22Rv1 (cell line): ENCODE measurements around the gene MOB2.

ENCODE experiments used
- ZFX ChIP-seq: fragments of 450-650 bp; IDR thresholded peaks from 2 replicates; pipeline ENCODE4 v1.6.1; 2017; ENCODE audit warnings: antibody characterized with exemption, borderline replicate concordance
- TF ChIP-seq, protein P1 (sequence below): fragments of 450-650 bp; IDR thresholded peaks from 2 replicates; pipeline ENCODE4 v1.5.1; 2017; ENCODE audit warnings: mild to moderate bottlenecking

DNA sequence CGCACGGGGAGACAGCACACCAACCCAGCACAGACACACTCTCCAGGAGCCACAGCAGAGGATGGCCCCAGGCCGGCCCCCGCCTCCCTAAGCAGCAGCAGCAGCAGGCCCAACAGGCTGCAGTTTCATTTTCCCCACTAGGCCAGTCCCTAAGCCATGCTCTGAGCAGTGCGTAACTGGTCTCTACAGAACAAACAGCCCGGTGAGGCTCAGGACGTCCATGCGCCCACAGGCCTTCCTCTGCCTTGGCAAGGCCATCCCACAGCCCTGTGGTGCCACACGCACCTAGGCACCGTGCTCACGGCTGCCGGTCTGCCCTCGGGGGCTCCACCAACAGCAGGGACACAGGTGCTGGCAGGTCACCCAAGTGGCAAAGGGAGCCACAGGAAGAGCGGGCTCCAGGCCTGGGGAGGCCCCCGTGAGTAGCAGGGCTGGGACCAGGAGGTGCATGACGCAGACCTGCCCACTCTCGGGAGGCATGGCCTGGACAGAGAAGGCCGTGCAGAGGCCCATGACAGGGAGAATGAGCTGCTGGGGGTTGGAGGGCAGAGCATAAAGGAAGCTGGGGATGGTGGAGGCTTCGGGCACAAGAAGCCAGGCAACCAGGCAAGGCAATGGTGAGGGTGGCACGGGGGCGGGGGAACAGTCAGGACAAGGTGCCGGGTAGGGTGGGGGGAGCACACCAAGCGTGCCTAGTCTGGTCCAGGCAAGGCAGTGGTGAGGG lies 1.4 kb upstream of the MOB2 start:
- TF ChIP-seq, protein P1, sequence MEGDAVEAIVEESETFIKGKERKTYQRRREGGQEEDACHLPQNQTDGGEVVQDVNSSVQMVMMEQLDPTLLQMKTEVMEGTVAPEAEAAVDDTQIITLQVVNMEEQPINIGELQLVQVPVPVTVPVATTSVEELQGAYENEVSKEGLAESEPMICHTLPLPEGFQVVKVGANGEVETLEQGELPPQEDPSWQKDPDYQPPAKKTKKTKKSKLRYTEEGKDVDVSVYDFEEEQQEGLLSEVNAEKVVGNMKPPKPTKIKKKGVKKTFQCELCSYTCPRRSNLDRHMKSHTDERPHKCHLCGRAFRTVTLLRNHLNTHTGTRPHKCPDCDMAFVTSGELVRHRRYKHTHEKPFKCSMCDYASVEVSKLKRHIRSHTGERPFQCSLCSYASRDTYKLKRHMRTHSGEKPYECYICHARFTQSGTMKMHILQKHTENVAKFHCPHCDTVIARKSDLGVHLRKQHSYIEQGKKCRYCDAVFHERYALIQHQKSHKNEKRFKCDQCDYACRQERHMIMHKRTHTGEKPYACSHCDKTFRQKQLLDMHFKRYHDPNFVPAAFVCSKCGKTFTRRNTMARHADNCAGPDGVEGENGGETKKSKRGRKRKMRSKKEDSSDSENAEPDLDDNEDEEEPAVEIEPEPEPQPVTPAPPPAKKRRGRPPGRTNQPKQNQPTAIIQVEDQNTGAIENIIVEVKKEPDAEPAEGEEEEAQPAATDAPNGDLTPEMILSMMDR, result no peak
- TF ChIP-seq ZFX, result no peak
